Medulla oblongata (tissue), 1 donor: ENCODE results near the gene PLD5.
"Not testable (repeated sequence)": the region's sequence is repeated elsewhere in the genome, so short reads cannot be mapped to it uniquely, and the experiment has no call there.

Experiments used
- DNase-seq: peaks from one replicate; pipeline ENCODE4 v3.0.0-alpha.2; 2015; ENCODE audit errors: extremely low spot score

The PLD5 gene

DNA sequence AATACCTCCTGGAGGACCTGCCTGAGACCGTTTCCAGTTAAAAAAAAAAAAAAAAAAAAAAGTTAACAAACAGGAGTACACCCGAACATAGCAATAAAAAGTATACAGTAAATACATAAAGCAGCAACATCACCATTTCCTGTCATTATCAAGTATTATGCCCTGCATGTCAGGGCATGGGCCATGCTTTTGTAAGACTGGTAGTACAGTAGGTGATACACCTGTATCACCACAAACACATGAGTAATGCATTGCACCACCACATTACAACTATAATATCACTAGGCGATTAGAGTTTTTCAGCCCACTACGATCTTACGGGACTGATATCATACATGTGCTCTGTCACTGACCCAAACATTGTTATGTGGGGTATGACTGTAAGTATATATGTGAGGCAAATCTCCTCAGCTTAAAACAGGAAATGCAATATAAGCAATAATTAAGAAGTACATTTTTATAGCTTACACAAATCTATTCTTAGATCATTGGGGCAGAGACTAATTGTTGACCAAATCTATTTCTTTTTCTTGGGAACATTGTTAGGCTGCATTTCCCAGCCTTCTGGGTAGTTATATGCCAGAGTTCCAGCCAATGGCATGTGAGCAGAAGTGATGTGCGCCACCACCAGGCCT is 98.1 kb downstream of the PLD5 start:
- DNase-seq: no peak

DNA sequence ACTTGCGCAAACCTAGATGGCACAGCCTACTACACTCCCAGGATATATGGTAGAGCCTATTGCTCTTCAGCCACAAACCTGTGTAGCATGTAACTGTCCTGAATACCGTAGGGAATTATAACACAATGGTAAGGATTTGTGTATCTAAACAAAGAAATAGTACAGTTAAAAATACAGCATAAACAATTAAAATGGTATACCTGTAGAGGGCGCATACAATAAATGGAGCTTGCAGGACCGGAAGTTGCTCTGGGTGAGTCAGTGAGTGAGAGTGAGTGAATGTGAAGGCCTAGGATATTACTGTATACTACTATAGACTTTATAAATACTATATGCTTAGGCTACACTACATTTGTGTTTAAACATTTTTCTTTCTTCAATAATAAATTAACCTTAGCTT is 99.3 kb downstream of the PLD5 start:
- DNase-seq: no peak

DNA sequence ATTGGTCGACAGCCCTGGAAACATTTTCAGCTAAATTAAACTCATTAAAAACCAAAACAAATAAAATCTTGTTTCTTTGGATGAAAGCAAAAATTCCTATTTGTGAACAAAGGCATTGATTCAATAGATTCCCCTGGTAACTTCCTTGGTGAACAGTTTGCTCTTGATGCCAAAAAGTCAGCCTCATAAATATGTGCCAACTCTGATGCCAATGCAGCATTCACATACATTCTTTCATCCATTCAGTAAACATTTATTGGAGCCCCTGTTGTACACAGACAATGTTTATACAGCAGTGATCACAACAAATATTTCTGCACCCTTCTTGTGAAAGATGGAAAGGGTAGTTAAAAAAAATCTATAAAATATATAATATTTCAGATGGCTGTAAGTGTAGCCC is 107.8 kb downstream of the PLD5 start:
- DNase-seq: no peak

DNA sequence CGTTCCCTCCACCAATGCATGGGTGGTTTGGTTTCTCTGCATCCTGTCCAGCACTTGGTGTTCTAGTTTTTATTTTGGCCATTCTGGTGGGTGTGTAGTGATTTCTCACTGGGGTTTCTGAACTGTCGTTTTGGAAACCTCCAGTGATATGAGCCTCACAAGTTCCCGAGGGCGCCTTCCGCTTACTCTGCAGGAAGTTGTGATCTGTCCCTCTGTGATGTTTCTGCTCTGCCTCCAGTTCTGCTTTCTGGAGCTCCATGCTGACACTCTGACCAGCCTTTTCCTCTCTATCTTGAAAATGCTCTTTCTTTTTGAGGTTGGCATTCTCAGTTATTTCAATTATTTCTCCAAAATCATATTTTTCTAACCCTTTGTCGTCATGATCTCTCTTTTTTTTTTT is 111.6 kb downstream of the PLD5 start:
- DNase-seq: no peak

DNA sequence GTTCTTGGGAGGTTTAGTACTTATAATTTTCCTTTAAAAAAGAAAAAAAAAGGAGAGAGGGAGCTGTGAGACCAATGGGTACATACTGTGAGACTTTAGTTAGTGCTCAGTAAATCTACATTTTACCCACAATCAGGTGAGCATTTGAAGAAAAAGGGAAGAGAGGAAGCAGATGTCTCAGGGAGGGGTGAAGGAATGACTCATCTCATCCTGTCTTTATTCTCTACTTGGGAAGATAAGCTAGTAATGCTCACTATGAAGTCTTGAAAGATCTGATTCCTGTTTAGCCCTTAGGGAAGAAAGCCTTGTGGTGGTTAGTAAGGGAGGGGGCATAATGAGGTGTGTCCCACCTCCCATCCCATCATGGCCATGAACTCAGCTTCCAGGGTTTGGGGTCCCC is 112.6 kb downstream of the PLD5 start:
- no peak for DNase-seq

DNA sequence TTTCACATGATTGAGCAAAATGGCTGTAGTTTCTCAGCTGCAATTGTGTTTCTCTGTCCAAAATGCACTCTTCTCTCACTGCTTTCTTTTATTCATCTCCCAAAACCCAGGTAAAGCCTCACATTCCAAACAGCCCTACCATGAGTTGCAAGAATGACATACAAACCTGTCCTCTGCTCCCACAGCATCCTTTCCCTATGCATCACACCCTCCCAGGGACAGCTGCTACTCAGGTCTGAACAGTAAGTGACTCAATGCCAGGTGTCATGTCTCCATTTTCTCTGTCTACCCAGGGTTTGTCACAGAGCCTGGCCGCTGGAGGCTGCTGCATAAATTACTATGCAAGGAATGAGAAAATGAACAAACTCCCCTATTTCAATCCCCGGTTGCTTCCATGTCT is 118.5 kb downstream of the PLD5 start:
- DNase-seq: no peak

DNA sequence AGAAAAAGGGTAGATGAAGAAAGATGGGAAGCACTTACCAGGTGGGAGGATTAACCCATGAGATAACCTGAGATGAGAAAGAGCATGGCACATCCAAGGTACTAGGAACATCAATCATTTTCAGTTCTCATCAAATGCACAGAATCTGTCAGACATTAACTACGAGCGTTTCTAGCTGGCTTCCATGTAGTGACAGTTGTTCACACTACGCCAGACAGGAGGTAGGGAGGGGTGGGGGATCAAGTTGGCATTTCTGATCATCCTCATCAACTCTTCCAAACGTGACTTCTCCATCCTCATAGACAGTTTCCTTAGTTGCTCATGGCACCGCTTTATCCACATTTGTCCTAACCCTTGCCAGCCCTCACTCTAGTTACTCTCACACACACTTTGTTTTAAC is 120.2 kb downstream of the PLD5 start:
- no peak for DNase-seq

DNA sequence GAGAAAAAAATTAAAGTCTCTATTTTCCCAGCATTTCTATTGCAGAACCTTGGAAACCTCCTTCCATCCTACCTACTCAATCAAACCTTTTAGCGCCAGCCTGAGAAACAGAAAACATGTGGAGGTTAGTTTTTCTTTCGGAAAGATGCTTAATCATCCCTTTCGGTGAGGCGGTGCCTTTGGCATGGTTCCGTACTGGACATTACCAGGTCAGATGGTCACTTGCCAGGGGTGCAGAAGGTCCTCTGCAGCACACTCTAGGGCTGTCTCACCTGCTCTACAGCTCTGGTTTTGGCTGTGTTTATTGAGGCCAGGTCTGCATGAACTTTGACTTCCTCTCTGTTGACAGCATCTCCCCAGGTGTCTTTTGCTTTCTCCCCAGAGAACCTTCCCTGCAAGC is 121.5 kb downstream of the PLD5 start:
- DNase-seq: no peak

DNA sequence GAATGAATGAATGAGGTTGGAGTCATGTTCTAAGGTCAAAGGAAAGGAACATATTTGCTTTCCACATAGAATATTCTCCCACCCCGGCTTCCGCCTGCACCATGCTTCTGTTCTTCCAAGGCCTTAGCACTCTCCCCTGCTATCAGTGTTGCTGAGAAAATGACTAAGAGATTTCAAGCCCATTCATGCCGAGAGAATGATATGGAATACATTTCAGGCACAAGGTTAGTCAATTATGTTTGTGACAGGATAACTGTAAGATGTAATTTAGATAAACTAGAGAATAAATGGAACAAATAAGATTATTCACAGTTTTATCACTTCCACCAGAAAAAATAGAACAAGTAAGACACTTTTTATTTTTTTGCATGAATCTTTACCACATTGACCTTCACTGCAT is 122.6 kb downstream of the PLD5 start:
- no peak for DNase-seq

DNA sequence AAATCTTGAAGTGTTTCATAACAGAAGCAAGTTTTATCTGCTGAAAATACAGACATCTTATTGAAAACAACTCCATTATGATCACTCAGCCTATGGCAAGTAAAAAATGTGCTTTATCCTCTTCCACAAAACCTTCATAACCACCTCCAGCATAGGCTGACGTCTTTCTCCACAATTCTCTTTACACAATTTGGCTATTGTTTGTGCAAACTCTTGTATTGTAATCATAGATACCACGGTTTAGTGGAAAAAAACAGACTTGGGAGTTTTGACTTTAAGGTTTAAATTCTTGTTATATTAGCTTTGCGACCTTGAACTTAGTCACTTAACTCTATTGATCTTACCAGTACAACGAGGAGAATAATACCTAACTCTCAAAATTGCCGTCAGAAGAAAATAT is 126.1 kb downstream of the PLD5 start:
- DNase-seq: peak; percentile 22

DNA sequence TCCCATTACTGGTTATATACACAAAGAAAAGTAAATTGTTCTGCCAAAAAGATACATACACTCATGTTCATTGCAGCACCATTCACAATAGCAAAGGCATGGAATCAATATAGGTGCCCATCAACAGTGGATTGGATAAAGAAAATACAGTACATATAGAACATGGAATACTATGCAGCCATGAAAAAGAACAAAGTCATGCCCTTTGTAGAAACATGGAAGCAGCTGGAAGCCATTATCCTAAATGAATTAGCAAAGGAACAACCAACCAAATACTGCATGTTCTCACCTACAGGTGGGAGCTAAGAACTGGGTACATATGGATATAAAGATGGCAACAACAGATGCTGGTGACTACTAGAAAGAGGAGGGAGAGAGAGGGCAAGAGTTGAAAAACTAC is 132.6 kb downstream of the PLD5 start:
- DNase-seq: no peak

DNA sequence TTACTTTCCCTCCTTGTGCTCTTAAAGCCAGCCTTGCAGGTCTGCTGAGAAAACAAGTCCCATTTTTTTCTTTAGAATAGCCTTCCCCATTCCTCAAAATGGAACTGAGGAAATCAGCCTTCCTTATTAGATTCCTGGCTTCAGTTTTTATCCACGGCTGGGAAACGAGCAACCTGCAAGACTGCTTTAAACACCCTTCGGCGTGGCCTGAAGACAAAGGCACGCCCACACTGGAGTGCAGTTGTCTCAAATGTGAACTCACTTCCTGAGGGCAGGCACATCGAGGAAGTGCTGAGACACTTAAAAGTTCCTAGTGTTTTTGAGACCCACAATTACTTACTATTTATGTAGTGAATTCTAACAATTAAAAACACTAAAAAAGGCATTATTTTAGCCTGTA is 148.4 kb downstream of the PLD5 start:
- DNase-seq: not testable (repeated sequence)

DNA sequence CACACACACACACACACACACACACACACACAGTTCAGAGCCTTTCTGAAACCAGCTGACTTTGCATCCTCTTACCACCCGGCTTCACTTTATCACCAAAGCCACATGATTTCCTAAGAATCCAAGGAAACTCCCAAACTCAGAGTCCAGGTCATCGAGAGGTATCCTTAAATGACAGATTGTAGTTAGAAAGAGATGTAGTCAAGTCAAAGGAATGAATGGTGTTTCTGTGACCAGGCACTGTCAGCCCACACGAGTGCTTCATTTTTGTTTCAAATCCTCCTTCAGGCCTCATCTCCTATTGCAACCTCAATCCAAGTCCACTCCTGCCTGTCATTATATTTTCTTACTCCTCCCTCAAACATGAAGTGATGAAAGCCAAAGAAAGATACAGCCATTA is 174.1 kb downstream of the PLD5 start:
- not testable (repeated sequence) for DNase-seq

DNA sequence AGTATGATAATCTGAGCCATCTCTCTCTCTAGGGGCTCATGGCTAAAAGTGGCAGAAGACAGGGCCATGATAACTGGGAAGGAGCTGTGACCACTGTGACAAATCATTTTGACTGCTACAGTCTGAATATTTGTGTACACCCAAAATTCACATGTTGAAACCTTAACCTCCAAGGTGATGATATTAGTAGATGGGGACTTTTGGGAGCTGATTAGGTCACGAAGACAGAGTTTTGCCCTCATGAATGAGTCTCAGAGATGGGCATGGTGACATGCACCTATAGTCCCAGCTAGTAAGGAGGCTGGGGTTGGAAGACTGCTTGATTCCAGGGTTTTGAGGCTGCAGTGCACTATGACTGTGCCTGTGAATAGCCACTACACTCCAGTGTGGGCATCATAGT is 174.9 kb downstream of the PLD5 start:
- DNase-seq: no peak

DNA sequence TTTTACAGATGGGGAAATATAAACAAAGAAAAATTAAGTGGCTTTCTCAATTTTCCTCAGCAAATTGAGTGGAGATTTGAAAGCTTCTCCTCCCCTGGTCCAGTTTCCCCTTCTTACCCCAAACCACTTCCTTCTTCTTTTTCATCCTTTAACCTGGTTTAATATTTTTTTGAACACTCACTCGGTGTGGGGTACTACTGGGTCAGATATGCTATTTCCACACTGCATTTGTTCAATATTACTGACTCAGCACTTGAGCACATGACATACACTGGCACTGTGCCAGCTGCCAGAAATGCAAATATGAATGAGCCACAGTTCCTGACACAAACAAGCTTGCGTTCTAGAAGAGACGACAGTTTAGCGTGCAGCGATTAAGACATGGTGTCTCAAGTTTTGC is 193.6 kb downstream of the PLD5 start:
- DNase-seq: not testable (repeated sequence)

DNA sequence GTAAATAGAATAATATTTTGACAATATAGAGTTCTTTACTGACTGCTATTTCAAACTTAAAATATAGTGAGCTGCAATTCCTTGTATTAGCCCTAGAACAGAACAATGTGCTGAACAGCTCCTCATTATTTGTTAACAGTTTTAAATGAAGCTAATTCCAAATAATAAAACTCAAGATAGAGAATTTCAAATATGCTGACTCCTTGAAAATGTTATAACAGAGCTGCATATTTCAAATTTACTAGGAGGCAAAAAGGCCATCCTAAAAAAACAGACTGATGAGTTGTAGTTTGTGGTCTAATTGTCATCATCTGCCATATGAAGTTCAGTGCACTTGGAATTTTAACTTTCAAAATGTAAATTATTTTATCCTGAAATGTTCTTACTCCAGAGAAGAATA is 197.1 kb downstream of the PLD5 start:
- DNase-seq: not testable (repeated sequence)

DNA sequence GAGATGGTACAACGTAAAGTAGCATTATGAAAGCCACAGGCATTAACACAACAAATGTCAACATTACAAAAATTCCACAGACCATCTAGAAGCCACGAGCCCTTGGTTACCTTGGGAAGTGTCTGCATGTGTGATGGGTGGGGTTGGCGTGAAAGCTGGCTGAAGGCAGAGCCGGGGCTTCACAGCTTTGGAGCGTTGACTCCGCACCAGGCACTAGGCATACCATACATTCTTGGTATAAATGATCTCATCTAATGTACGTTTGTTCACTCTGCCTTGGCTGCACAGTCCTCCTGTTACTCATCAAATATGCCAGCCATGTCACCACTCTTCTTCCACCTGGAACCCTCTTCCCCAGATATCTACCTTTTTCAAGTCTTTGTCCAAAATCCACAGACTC is 202.5 kb downstream of the PLD5 start:
- not testable (repeated sequence) for DNase-seq

DNA sequence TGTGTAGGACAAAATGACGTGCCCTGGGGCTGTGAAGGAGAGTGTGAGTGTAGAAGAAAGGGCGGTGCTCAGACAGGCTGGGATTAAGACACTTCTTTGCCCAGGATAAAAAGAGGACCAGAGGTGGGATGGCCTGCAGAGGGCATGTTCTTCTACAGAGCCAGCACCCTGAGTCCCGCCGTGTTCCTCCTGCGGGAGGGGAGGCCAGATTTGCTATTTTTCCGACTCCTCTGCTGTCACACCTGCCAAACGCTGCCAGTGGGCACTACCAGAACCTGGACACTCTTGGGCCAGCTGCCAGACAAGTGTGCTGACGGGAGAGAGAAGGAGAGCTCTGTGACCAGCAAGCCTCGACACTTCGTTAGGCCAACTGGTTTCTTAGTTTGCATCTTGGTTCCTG is 206.4 kb downstream of the PLD5 start:
- no peak for DNase-seq

DNA sequence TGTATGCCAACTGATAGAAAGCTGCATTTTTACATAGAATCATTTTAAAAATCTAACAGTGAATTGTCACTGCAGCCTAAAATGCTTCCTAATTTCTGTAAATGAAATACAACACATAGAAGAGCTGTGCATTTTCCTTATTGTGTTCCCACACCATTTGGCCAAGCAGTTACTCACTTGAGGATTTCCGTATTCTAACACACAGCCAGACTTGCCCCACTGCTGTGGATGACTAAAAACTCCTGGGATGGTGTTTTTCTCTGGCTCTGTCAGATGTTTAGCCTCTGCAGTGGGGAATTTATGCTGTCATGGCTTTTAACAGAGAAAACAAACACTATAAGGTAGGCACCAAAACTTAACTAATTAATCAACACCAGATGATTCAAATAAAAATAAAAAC is 209.6 kb downstream of the PLD5 start:
- not testable (repeated sequence) for DNase-seq

DNA sequence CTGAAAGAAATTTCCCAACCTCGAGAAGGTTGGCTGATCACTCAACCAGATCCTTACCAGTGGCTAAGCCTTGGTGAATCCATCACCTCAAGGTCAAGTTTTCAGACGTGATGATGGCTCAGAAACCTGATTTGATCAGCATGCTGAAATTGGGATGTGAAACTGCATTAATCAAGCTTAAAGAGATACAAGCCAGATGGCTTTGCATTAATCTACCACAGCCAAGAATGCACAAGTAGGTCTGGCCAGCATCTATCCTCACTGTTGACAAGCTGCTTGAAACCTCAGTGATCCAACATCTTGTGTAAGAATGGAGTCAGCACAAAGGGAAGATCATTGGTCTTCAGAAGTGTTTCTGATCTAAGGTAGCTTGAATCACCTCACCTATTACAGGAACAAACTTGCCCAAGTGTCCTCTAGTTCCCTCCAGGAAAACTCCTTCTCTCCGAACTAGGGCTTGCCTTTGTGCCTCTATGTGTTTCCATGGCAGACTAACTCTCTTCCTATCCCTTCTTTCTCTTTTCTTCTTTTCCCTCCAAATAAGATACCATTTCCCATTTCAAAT is 210.3 kb downstream of the PLD5 start:
- not testable (repeated sequence) for DNase-seq

DNA sequence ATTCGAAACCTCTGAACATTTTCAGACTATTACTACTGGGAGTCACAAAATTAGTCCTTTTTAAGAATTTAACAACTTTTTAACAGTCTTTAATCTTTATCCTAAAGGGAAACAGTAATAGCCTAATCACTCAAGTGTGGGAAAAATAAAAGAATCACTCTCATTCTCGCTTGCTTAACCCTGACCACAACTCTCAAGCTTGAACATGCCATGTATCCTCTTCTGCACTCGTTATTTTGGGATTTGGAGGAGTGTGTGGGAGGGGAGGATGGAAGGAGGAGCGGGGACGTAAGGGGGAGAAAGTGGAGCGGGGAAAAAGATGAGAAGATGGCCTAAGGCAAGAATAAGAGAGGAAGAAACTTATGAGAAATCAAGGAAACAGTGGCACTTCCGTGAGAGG is 215.8 kb downstream of the PLD5 start:
- DNase-seq: not testable (repeated sequence)

DNA sequence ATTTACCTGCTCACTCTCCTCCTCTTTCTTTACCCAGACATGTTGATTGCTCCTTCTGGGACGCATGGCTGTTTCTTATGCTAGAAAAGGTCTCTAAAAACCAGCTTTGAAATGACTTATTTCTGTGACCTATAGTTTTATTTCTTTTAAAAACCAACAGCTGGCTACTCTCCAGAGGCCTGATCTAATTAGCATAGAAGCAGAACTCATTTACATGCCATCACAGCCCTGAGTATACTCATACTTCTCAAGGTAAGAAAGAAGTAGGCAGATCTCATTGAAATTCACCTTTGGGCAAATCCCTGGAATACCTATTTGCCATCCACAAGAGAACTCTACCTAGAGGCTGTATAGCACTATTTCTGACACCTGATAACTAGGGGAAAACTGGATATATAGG is 230.7 kb downstream of the PLD5 start:
- not testable (repeated sequence) for DNase-seq

DNA sequence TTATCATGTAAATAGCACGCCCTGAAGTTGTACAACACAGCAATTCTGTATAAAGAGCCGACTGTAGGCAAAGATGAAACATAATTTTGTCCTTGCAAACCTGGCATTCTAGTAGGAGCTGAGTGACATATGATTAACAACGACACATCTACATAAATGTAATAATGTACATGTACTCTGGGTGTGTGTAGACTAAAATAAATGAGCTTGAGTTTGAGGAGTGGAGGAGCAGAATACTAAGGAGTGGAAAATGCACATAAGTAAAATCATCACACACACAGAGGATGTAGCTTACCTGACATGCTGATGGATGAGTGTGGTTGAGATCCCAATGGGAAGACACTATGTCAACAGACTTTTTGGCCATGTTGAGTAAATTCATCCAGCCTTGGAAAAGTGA is 236.4 kb downstream of the PLD5 start:
- not testable (repeated sequence) for DNase-seq
